Stimulated activated CD8-positive, alpha-beta memory T cell treated with anti-CD3 and anti-CD28 coated beads, Interleukin-7, amount 100 ng/mL, for 24 hours (primary cell): ENCODE measurements around the gene TPSAB1.
"Not testable (repeated sequence)": the region's sequence is repeated elsewhere in the genome, so short reads cannot be mapped to it uniquely, and the experiment has no call there.

Experiments used
- DNase-seq: peaks from one replicate; pipeline ENCODE4 v3.0.0-alpha.2; 2020; ENCODE audit warnings: low read depth

The TPSAB1 gene

GRCh38 chr16:1269418-1269817 lies 28.9 kb downstream of the TPSAB1 start:
- not testable (repeated sequence) for DNase-seq

- DNase-seq, result no peak
Observed at GRCh38 chr16:1271380-1271723, 30.8 kb downstream of the TPSAB1 start.

GRCh38 chr16:1271724-1272413 lies 31.4 kb downstream of the TPSAB1 start:
- DNase-seq, result not testable (repeated sequence)

GRCh38 chr16:1272453-1273198 lies 32.1 kb downstream of the TPSAB1 start:
- DNase-seq, result no peak

- no peak for DNase-seq
Observed at GRCh38 chr16:1273816-1274215, 33.3 kb downstream of the TPSAB1 start.

- DNase-seq, result no peak
Observed at GRCh38 chr16:1274767-1275166, 34.3 kb downstream of the TPSAB1 start.

GRCh38 chr16:1275791-1276579 lies 35.5 kb downstream of the TPSAB1 start:
- no peak for DNase-seq

GRCh38 chr16:1276580-1276878 lies 36.0 kb downstream of the TPSAB1 start:
- DNase-seq, result no peak

- no peak for DNase-seq
Observed at GRCh38 chr16:1277151-1277598, 36.7 kb downstream of the TPSAB1 start.

- no peak for DNase-seq
Observed at GRCh38 chr16:1277617-1278282, 37.2 kb downstream of the TPSAB1 start.

GRCh38 chr16:1278477-1278876 lies 38.0 kb downstream of the TPSAB1 start:
- DNase-seq, result no peak

GRCh38 chr16:1279081-1279944 lies 38.8 kb downstream of the TPSAB1 start:
- no peak for DNase-seq

GRCh38 chr16:1279945-1280589 lies 39.6 kb downstream of the TPSAB1 start:
- no peak for DNase-seq

- no peak for DNase-seq
Observed at GRCh38 chr16:1280783-1281182, 40.3 kb downstream of the TPSAB1 start.

GRCh38 chr16:1281517-1281916 lies 41.0 kb downstream of the TPSAB1 start:
- DNase-seq, result no peak

- no peak for DNase-seq
Observed at GRCh38 chr16:1282324-1282973, 41.9 kb downstream of the TPSAB1 start.

- no peak for DNase-seq
Observed at GRCh38 chr16:1283296-1283695, 42.8 kb downstream of the TPSAB1 start.

- no peak for DNase-seq
Observed at GRCh38 chr16:1283996-1284616, 43.6 kb downstream of the TPSAB1 start.

GRCh38 chr16:1285669-1286512 lies 45.4 kb downstream of the TPSAB1 start:
- no peak for DNase-seq
